Middle frontal gyrus (tissue), 1 donor: Measurements from ENCODE around the gene KIF21B.

ENCODE experiments used
- DNase-seq: peaks from one replicate; pipeline ENCODE4 v3.0.0-alpha.2; 2015; ENCODE audit warnings: low spot score; ENCODE audit errors: extremely low spot score

Gene KIF21B

GRCh38 chr1:201000391-201000790, 23.1 kb downstream of the KIF21B start:
- no peak for DNase-seq

GRCh38 chr1:200999667-201000066, 23.8 kb downstream of the KIF21B start:
- no peak for DNase-seq

- no peak for DNase-seq
Observed at GRCh38 chr1:200998323-200998722, 25.2 kb downstream of the KIF21B start.

GRCh38 chr1:200992382-200993048, 31.0 kb downstream of the KIF21B start:
- DNase-seq: no peak

GRCh38 chr1:200991097-200991614, 32.4 kb downstream of the KIF21B start:
- DNase-seq: no peak

GRCh38 chr1:200990114-200990513, 33.4 kb downstream of the KIF21B start:
- DNase-seq: no peak

GRCh38 chr1:200989337-200989736, 34.2 kb downstream of the KIF21B start:
- no peak for DNase-seq

- no peak for DNase-seq
Observed at GRCh38 chr1:200988693-200989092, 34.8 kb downstream of the KIF21B start.

- DNase-seq: no peak
Observed at GRCh38 chr1:200985481-200985880, 38.0 kb downstream of the KIF21B start.

GRCh38 chr1:200983035-200983561, 40.4 kb downstream of the KIF21B start:
- no peak for DNase-seq

- DNase-seq: no peak
Observed at GRCh38 chr1:200982071-200982945, 41.2 kb downstream of the KIF21B start.

GRCh38 chr1:200981278-200981677, 42.2 kb downstream of the KIF21B start:
- no peak for DNase-seq

- no peak for DNase-seq
Observed at GRCh38 chr1:200980873-200981272, 42.6 kb downstream of the KIF21B start.

GRCh38 chr1:200980452-200980772, 43.1 kb downstream of the KIF21B start:
- DNase-seq: no peak

GRCh38 chr1:200979574-200980451, 43.7 kb downstream of the KIF21B start:
- DNase-seq: no peak

- no peak for DNase-seq
Observed at GRCh38 chr1:200977071-200977754, 46.3 kb downstream of the KIF21B start.

GRCh38 chr1:200976634-200977033, 46.9 kb downstream of the KIF21B start:
- no peak for DNase-seq

GRCh38 chr1:200975458-200975857, 48.1 kb downstream of the KIF21B start:
- DNase-seq: no peak

GRCh38 chr1:200974711-200975110, 48.8 kb downstream of the KIF21B start:
- no peak for DNase-seq

- no peak for DNase-seq
Observed at GRCh38 chr1:200973937-200974657, 49.4 kb downstream of the KIF21B start.
